ENCODE measurements around the gene MSI2.

Gene MSI2

DNA sequence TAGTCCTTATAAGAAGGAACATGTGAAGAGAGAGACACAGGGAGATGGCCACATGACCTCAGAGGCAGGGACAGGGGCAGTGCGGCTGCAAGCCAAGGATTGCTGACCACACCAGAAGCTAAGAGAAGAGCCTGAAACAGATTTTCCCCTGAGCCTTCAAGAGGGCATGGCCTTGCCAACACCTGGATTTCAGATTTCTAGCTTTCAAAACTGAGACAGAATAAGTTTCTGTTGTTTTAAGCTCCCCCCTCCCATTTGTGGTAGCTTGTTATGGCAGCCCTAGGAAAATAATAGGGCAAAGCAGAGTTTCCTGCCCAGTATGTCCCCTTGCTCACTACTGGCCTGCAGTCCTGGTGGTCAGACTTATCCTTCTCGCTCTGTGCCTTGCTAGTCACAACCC, 284.3 kb downstream of the MSI2 start:
- no peak for TF ChIP-seq CREB1 (IDR thresholded peaks at IDR 0.05; ENCODE audit: low read depth)
- TF ChIP-seq TAF1 (IDR thresholded peaks at IDR 0.05; ENCODE audit: low read depth) = no peak
- no peak for TF ChIP-seq TEAD4 (IDR thresholded peaks at IDR 0.05)
- no peak for TF ChIP-seq EGR1 (IDR thresholded peaks at IDR 0.05)
- TF ChIP-seq, protein P1, sequence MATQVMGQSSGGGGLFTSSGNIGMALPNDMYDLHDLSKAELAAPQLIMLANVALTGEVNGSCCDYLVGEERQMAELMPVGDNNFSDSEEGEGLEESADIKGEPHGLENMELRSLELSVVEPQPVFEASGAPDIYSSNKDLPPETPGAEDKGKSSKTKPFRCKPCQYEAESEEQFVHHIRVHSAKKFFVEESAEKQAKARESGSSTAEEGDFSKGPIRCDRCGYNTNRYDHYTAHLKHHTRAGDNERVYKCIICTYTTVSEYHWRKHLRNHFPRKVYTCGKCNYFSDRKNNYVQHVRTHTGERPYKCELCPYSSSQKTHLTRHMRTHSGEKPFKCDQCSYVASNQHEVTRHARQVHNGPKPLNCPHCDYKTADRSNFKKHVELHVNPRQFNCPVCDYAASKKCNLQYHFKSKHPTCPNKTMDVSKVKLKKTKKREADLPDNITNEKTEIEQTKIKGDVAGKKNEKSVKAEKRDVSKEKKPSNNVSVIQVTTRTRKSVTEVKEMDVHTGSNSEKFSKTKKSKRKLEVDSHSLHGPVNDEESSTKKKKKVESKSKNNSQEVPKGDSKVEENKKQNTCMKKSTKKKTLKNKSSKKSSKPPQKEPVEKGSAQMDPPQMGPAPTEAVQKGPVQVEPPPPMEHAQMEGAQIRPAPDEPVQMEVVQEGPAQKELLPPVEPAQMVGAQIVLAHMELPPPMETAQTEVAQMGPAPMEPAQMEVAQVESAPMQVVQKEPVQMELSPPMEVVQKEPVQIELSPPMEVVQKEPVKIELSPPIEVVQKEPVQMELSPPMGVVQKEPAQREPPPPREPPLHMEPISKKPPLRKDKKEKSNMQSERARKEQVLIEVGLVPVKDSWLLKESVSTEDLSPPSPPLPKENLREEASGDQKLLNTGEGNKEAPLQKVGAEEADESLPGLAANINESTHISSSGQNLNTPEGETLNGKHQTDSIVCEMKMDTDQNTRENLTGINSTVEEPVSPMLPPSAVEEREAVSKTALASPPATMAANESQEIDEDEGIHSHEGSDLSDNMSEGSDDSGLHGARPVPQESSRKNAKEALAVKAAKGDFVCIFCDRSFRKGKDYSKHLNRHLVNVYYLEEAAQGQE (IDR thresholded peaks at IDR 0.05; ENCODE audit: low read depth) = no peak
- TF ChIP-seq, protein P2, sequence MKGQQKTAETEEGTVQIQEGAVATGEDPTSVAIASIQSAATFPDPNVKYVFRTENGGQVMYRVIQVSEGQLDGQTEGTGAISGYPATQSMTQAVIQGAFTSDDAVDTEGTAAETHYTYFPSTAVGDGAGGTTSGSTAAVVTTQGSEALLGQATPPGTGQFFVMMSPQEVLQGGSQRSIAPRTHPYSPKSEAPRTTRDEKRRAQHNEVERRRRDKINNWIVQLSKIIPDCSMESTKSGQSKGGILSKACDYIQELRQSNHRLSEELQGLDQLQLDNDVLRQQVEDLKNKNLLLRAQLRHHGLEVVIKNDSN (IDR thresholded peaks at IDR 0.05) = no peak
- TF ChIP-seq YY1 (IDR thresholded peaks at IDR 0.05; ENCODE audit: low read depth) = no peak
- TF ChIP-seq FOXM1 (IDR thresholded peaks at IDR 0.05; ENCODE audit: borderline replicate concordance, low read depth) = no peak

DNA sequence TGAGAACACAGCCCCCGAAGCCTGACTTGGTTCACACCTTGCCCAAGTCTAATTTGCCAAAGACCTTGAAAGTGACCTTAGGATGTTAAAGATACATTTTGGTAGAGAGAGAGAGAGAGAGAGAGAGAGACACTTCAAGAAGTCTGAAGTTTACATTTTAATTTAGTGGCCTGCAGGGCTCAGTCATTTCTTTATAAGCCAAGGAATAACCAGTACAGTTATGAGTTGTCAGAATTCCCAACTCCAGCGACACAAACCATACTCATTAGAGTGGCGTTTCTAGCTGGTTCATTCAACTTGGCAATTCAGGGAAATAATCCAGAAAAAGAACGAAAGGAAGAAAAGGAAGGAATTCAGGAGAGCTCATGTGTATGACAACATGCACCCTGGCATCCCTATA, 284.7 kb downstream of the MSI2 start:
- TF ChIP-seq EP300 (IDR thresholded peaks at IDR 0.05; ENCODE audit: borderline replicate concordance) (no peak), FOXM1 (IDR thresholded peaks at IDR 0.05; ENCODE audit: borderline replicate concordance, low read depth) (no peak), TCF12 (IDR thresholded peaks at IDR 0.05; ENCODE audit: low read depth) (no peak), TEAD4 (IDR thresholded peaks at IDR 0.05) (no peak)

DNA sequence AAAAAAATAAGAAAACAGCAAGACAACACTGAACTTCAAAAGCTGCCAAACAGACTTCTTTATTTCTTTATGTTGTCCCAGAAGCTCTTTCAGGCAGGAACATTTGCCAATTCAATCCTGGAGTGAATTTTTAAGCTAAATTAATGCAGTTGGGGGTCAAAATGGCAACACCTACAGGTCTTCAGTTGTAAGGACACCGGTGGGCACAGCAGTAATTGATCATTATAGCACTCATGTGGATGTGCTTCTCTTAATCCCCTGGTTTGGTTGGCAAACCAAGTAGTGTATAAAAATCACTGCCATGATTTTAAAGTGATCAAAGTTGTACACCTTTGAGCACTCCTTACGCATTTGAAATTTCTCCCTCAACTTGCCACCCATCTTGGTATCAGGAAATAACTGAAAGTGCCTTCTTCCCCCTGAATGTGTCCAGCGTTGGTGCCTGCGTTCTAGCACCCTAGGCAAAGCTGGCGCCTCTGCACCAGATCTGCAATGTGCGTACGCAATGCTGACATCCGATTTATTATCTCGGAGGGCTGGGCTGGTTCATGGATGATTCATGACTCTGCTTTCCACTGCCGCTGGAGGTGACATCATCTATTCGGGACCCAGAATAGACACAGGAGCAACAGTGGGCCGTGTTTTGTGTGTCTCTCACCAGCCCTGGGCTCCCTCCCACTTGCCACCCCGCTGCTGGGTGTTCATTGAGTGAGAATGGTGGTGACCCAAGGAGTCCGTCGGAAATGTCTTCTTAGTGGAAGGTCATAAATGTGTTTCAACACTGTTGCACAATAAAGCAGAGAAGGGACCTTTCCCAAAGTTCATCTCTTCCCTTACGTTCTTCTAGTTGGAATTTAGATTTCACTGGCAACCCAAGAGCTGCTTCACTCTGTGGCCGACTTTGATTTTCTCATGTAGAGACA, 285.4 kb downstream of the MSI2 start:
- TF ChIP-seq EP300 (IDR thresholded peaks at IDR 0.05; ENCODE audit: borderline replicate concordance) (no peak), TAF1 (IDR thresholded peaks at IDR 0.05; ENCODE audit: low read depth) (no peak), FOXM1 (IDR thresholded peaks at IDR 0.05; ENCODE audit: borderline replicate concordance, low read depth) (no peak), TCF12 (IDR thresholded peaks at IDR 0.05; ENCODE audit: low read depth) (no peak), TEAD4 (IDR thresholded peaks at IDR 0.05) (no peak), NFIC (IDR thresholded peaks at IDR 0.05) (no peak), CEBPB (IDR thresholded peaks at IDR 0.05) (no peak)
- TF ChIP-seq, protein P3, sequence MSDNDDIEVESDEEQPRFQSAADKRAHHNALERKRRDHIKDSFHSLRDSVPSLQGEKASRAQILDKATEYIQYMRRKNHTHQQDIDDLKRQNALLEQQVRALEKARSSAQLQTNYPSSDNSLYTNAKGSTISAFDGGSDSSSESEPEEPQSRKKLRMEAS (IDR thresholded peaks at IDR 0.05) = no peak
- TF ChIP-seq, protein P1 (IDR thresholded peaks at IDR 0.05; ENCODE audit: low read depth) = no peak

DNA sequence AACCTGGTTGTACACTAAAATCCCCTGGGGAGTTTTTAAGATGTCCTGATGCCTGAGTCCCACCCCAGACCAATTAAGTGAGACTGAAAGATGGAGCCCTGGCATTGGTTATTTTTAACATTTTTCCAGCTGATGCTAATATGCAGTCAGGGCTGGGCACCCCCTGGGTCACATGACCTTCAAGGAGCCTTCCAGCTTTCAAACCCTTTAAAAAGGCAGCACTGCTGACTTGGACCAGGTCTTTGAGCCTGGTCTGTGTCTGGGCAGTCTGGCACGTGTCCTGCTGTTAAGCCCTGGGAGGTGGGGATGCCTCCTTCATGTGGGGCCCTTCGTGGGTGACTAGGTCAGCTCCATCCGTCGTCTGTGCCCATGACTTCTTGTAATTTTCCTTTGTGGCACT, 286.2 kb downstream of the MSI2 start:
- TF ChIP-seq, protein P3 (IDR thresholded peaks at IDR 0.05) = no peak
- TF ChIP-seq FOXM1 (IDR thresholded peaks at IDR 0.05; ENCODE audit: borderline replicate concordance, low read depth) = no peak
- TF ChIP-seq NFIC (IDR thresholded peaks at IDR 0.05) = no peak
- no peak for TF ChIP-seq EP300 (IDR thresholded peaks at IDR 0.05; ENCODE audit: borderline replicate concordance)
- TF ChIP-seq RAD21 (IDR thresholded peaks at IDR 0.05; ENCODE audit: low read depth) = no peak
- TF ChIP-seq, protein P2 (IDR thresholded peaks at IDR 0.05) = no peak
- no peak for TF ChIP-seq TCF12 (IDR thresholded peaks at IDR 0.05; ENCODE audit: low read depth)
- no peak for TF ChIP-seq YY1 (IDR thresholded peaks at IDR 0.05; ENCODE audit: low read depth)
- TF ChIP-seq TEAD4 (IDR thresholded peaks at IDR 0.05) = no peak
- no peak for TF ChIP-seq CEBPB (IDR thresholded peaks at IDR 0.05)
- no peak for TF ChIP-seq ZBTB7A (IDR thresholded peaks at IDR 0.05; ENCODE audit: low read depth)
- TF ChIP-seq CREB1 (IDR thresholded peaks at IDR 0.05; ENCODE audit: low read depth) = no peak
- no peak for TF ChIP-seq EGR1 (IDR thresholded peaks at IDR 0.05)
- TF ChIP-seq, protein P1 (IDR thresholded peaks at IDR 0.05; ENCODE audit: low read depth) = no peak
- no peak for TF ChIP-seq TAF1 (IDR thresholded peaks at IDR 0.05; ENCODE audit: low read depth)

Data from Ishikawa (cell line).